ENCODE results near the gene LPP.

- TF ChIP-seq POLR2A (IDR thresholded peaks at IDR 0.05; ENCODE audit: low read depth, low read length) (no peak), TAF1 (IDR thresholded peaks at IDR 0.05; ENCODE audit: low read depth, low read length) (no peak), POLR2AphosphoS5 (IDR thresholded peaks at IDR 0.05; ENCODE audit: low read depth, low read length) (no peak), SPI1 (IDR thresholded peaks at IDR 0.05; ENCODE audit: low read depth, low read length) (no peak), POU2F2 (IDR thresholded peaks at IDR 0.05; ENCODE audit: low read depth, low read length) (no peak), PAX5 (IDR thresholded peaks at IDR 0.05; ENCODE audit: insufficient read depth, low read length, severe bottlenecking) (no peak)
Measured at GRCh38 chr3:188486952-188487351, 333.0 kb downstream of the LPP start.

Data from GM12891 (cell line).